Endothelial cell (in vitro differentiated cells): ENCODE results near the gene OR2H2. TPM values are rescaled to one million over a fixed set of nuclear protein-coding genes. Genes with fewer than 3 reads are reported as not detected.

Experiments
- DNase-seq: peaks from one replicate; pipeline ENCODE4 v3.0.0; 2021; ENCODE audit warnings: low spot score
- H3K27ac Mint-ChIP-seq: one replicate; pipeline ENCODE4 v1.8.0; 2021; ENCODE audit warnings: mixed read lengths, inconsistent platforms; ENCODE audit not compliant: unreplicated experiment
- H3K27me3 Mint-ChIP-seq: one replicate; pipeline ENCODE4 v1.8.0; 2021; ENCODE audit warnings: mild to moderate bottlenecking, moderate library complexity, mixed read lengths, inconsistent platforms; ENCODE audit not compliant: unreplicated experiment
- H3K36me3 Mint-ChIP-seq: one replicate; pipeline ENCODE4 v1.8.0; 2021; ENCODE audit warnings: mild to moderate bottlenecking, low read depth, mixed read lengths, inconsistent platforms; ENCODE audit not compliant: unreplicated experiment
- H3K4me1 Mint-ChIP-seq: one replicate; pipeline ENCODE4 v1.8.0; 2021; ENCODE audit warnings: mild to moderate bottlenecking, mixed read lengths, inconsistent platforms; ENCODE audit not compliant: unreplicated experiment
- H3K4me3 Mint-ChIP-seq: one replicate; pipeline ENCODE4 v1.8.0; 2021; ENCODE audit warnings: mild to moderate bottlenecking, mixed read lengths, inconsistent platforms; ENCODE audit not compliant: unreplicated experiment
- H3K9me3 Mint-ChIP-seq: one replicate; pipeline ENCODE4 v1.8.0; 2021; ENCODE audit warnings: mixed read lengths, inconsistent platforms; ENCODE audit not compliant: unreplicated experiment
- total RNA-seq: library from RNA; stranded (reverse); fragmentation: NEBNext Ultra II Directional; extraction: Animal tissue kit (Norgen Biotek cat#: 25700); gene quantifications from one replicate; pipeline ENCODE4 v1.2.1, GENCODE V29; 2021; ENCODE audit not compliant: unreplicated experiment
- TF ChIP-seq, protein P1 (sequence below): fragments of 200-600 bp; sonication (generic); IDR thresholded peaks from one replicate; pipeline ENCODE4 v1.5.0; 2021; ENCODE audit warnings: antibody characterized with exemption; ENCODE audit not compliant: unreplicated experiment

The OR2H2 gene
- total RNA-seq, 1 donor from 2014 or later: not detected

DNA sequence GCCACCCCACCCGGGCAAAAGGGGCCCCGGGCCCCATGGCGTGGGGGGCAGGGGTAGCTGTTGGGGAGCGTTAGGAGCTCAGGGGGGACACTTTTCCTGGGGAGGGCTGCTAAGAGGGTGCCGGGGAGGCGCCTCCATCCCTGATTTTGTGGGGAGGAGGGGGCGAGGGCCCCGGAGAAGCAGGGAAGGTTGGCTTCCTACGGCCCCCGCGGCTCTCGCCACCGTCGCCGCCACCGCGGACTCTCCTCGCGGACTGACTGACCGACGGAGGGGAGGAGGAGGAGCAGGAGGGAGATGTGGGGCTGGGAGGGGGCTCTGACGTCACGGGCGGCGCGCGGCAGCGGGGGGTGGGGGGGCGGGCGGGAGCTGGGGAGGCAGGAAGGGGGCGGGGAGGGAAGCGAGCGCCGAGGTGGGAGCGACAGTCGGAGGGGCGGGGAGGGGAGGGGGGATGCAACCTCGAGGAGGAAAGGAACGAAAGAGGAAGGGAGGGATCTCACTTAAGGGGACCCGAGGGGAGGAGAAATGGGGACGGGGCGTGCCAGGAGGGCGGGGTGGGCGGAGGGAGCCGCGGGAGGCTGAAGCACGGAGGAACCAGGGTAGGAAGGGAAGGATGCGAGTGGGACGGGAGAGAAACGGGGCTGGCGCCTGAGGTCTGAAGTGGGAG is 43.0 kb downstream of the OR2H2 start:
- TF ChIP-seq, protein P1, sequence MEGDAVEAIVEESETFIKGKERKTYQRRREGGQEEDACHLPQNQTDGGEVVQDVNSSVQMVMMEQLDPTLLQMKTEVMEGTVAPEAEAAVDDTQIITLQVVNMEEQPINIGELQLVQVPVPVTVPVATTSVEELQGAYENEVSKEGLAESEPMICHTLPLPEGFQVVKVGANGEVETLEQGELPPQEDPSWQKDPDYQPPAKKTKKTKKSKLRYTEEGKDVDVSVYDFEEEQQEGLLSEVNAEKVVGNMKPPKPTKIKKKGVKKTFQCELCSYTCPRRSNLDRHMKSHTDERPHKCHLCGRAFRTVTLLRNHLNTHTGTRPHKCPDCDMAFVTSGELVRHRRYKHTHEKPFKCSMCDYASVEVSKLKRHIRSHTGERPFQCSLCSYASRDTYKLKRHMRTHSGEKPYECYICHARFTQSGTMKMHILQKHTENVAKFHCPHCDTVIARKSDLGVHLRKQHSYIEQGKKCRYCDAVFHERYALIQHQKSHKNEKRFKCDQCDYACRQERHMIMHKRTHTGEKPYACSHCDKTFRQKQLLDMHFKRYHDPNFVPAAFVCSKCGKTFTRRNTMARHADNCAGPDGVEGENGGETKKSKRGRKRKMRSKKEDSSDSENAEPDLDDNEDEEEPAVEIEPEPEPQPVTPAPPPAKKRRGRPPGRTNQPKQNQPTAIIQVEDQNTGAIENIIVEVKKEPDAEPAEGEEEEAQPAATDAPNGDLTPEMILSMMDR: no peak
- H3K27me3 Mint-ChIP-seq: peaks cover 19% of the 10 kb centered on the region
- peaks cover 40% of the 10 kb centered on the region for H3K36me3 Mint-ChIP-seq
- DNase-seq: peak; percentile 74
- peak overlapping the region; percentile 86 for H3K27ac Mint-ChIP-seq
- peaks cover 78% of the 10 kb centered on the region for H3K4me1 Mint-ChIP-seq
- H3K4me3 Mint-ChIP-seq: peak overlapping the region; percentile 99
- no peaks in the 10 kb centered on the region for H3K9me3 Mint-ChIP-seq

DNA sequence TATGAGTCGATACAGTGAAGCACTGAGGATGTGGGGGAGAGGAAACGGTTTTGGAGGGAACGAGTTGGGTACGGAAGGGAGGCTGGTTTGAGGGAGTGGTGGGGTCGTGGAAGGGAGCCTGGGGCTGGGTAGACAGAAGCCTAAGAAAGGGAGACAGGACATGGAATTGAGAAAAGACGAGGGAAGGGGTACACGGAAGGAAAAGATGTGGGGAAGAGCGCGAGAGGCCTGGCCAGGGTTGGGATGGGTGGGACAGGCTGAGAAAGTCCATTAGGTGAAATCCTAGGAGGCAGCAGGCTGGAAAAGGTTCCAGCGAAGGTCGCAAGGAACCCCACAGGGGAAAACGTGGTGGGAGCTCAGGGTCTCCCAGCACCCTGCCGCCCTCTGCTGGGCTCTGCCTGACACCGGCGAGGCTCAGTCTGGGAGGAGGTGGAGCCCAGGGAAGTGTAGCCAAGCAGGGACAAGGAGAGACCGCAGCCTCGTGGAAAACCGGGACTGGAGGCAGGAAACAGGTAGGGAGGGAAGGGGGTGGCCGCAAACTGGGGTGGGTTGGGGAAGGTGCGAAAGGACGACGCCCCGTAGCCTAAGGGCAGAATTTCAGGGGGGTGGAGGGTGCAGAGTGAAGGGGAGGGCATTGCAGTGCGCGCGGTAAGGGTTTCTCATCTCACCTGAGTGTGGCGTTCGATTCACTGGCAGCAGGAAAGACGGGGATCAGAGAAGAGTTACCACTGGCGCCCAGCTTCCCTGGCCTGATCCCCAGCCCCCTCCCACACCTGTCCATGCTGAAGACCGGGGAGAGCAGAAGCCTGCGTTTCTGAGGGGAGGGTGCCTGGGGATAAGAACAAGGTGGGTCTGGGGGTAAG is 43.7 kb downstream of the OR2H2 start:
- peak overlapping the region; percentile 99 for H3K4me3 Mint-ChIP-seq
- peak; percentile 93 for DNase-seq
- peak overlapping the region; percentile 86 for H3K27ac Mint-ChIP-seq
- peaks cover 32% of the 10 kb centered on the region for H3K36me3 Mint-ChIP-seq
- TF ChIP-seq, protein P1: peak; percentile 49
- H3K27me3 Mint-ChIP-seq: peaks cover 19% of the 10 kb centered on the region
- H3K9me3 Mint-ChIP-seq: no peaks in the 10 kb centered on the region
- H3K4me1 Mint-ChIP-seq: peaks cover 73% of the 10 kb centered on the region

DNA sequence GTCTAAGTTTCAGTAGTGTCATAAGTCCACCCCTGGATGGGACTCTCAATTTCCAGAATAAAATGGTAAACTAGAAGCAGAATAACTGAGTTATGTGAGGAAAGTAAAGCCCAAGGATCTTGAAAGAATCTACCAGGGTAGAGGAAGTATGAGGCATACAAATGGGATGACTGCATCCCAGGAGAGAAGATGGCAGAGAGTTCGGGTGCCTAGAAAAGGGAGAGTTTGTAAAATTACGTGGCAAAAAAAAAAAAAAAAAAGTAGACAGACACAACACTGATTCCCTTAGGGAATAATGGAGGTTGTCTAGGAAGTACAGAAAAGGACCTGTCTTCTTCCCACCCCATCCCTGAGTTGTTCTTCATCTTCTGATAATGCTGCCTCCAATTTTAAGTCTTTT is 44.6 kb downstream of the OR2H2 start:
- Mint-ChIP-seq H3K27ac (peak overlapping the region; percentile 83), H3K4me1 (peaks cover 71% of the 10 kb centered on the region), H3K27me3 (peaks cover 19% of the 10 kb centered on the region), H3K9me3 (no peaks in the 10 kb centered on the region), H3K4me3 (peak overlapping the region; percentile 99), H3K36me3 (peaks cover 24% of the 10 kb centered on the region)
- TF ChIP-seq, protein P1: no peak
- DNase-seq: no peak

DNA sequence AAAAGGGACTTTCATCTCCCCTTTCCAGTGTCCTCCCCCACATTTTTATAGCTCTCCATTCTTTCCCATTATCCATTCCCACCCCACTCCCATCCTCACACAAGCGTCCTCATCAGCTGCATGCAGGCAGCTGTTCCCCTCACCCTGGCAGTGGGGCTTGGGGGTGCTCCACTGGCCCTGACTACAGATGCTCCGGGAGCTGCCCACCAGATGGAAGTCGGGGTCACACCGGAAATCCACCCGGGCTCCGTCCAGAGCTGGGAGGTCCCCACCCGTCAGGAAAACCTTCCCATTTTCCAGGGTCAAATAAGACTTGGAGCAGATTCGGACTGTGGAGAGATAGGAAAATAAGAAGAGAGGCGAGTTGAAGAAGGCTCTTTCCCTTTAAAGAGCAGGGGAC is 45.4 kb downstream of the OR2H2 start:
- DNase-seq: peak; percentile 27
- H3K27me3 Mint-ChIP-seq: peaks cover 19% of the 10 kb centered on the region
- peaks cover 64% of the 10 kb centered on the region for H3K4me1 Mint-ChIP-seq
- H3K36me3 Mint-ChIP-seq: peaks cover 24% of the 10 kb centered on the region
- H3K4me3 Mint-ChIP-seq: peak overlapping the region; percentile 99
- H3K27ac Mint-ChIP-seq: peak overlapping the region; percentile 74
- TF ChIP-seq, protein P1: no peak
- no peaks in the 10 kb centered on the region for H3K9me3 Mint-ChIP-seq
